SU-DHL-6 (cell line): Measurements from ENCODE around the gene AADACL4.
"Not testable (repeated sequence)": the region's sequence is repeated elsewhere in the genome, so short reads cannot be mapped to it uniquely, and the experiment has no call there.

Experiments
- H2AFZ ChIP-seq: fragments of 200-600 bp; sonication (generic); 2 replicates; pipeline ENCODE4 v1.6.1; 2014; ENCODE audit warnings: low read depth, mild to moderate bottlenecking, moderate library complexity, mixed read lengths, antibody characterized with exemption, low read length; ENCODE audit not compliant: severe bottlenecking
- H3F3A ChIP-seq: fragments of 200-600 bp; shearing (Covaris generic); 2 replicates; pipeline ENCODE4 v1.6.0; 2016; ENCODE audit warnings: antibody characterized with exemption, mild to moderate bottlenecking; ENCODE audit not compliant: insufficient read depth
- H3K27ac ChIP-seq: fragments of 200-600 bp; sonication (generic); 2 replicates; pipeline ENCODE4 v1.5.1; 2016; ENCODE audit warnings: low read depth, mild to moderate bottlenecking, low read length, moderate library complexity, mixed read lengths
- H3K27me3 ChIP-seq: fragments of 200-600 bp; sonication (generic), shearing (Covaris generic); 2 replicates; pipeline ENCODE4 v1.6.0; 2014; ENCODE audit warnings: mild to moderate bottlenecking, low read length
- H3K36me3 ChIP-seq: fragments of 200-600 bp; sonication (generic); 2 replicates; pipeline ENCODE4 v1.6.1; 2014; ENCODE audit warnings: mild to moderate bottlenecking, low read length, mixed read lengths
- H3K4me2 ChIP-seq: fragments of 300-600, 200-600 bp; shearing (Covaris generic), sonication (generic); 2 replicates; pipeline ENCODE4 v1.6.0; 2014; ENCODE audit warnings: low read length, low read depth, mild to moderate bottlenecking; ENCODE audit not compliant: poor library complexity, severe bottlenecking
- H3K4me3 ChIP-seq: fragments of 200-600 bp; sonication (generic); 2 replicates; pipeline ENCODE4 v1.5.1; 2014; ENCODE audit warnings: antibody characterized with exemption, low read length, mild to moderate bottlenecking, mixed read lengths; ENCODE audit not compliant: insufficient read depth, poor library complexity, severe bottlenecking
- H3K79me2 ChIP-seq: fragments of 200-600 bp; sonication (generic); 2 replicates; pipeline ENCODE4 v1.6.1; 2014; ENCODE audit warnings: mild to moderate bottlenecking, low read length, moderate library complexity; ENCODE audit not compliant: insufficient read depth
- H3K9ac ChIP-seq: fragments of 200-600 bp; sonication (generic); 2 replicates; pipeline ENCODE4 v1.7.0; 2014; ENCODE audit warnings: mild to moderate bottlenecking, low read length
- H3K9me2 ChIP-seq: fragments of 200-600 bp; sonication (generic); replicated peaks from 2 replicates; pipeline ENCODE4 v1.6.1; 2014; ENCODE audit warnings: low read length; ENCODE audit not compliant: insufficient read depth
- H3K9me3 ChIP-seq: fragments of 200-600 bp; sonication (generic); 2 replicates; pipeline ENCODE4 v1.6.1; 2014; ENCODE audit warnings: low read length, mixed read lengths; ENCODE audit not compliant: insufficient read depth
- H4K20me1 ChIP-seq: fragments of 200-600 bp; sonication (generic); 2 replicates; pipeline ENCODE4 v1.6.1; 2014; ENCODE audit warnings: low read depth, mild to moderate bottlenecking, antibody characterized with exemption, low read length, moderate library complexity, mixed read lengths
- CTCF ChIP-seq: fragments of 200-600 bp; sonication (generic); IDR thresholded peaks from one replicate; pipeline ENCODE4 v1.5.1; 2017; ENCODE audit warnings: antibody characterized with exemption, mild to moderate bottlenecking, low read length, moderate library complexity; ENCODE audit not compliant: insufficient read depth, poor library complexity, severe bottlenecking
- EZH2phosphoT487 ChIP-seq: fragments of 200-600 bp; sonication (generic), shearing (Covaris generic); conservative IDR thresholded peaks from 2 replicates; pipeline ENCODE4 v1.6.1; 2018; ENCODE audit warnings: mild to moderate bottlenecking, antibody characterized with exemption, low read length, moderate library complexity, mixed read lengths

The AADACL4 gene

GRCh38 chr1:12674358-12674757 is 30.5 kb downstream of the AADACL4 start:
- Histone ChIP-seq H3K9me2 (no peaks in the 10 kb centered on the region), H3K4me2 (no peak overlapping the region), H3K9me3 (no peaks in the 10 kb centered on the region), H3K27me3 (no peaks in the 10 kb centered on the region), H3K79me2 (no peaks in the 10 kb centered on the region), H4K20me1 (no peaks in the 10 kb centered on the region), H3K27ac (no peak overlapping the region), H3K9ac (no peak overlapping the region), H2AFZ (no peak overlapping the region), H3K36me3 (no peaks in the 10 kb centered on the region), H3F3A (no peaks in the 10 kb centered on the region), H3K4me3 (no peak overlapping the region)
- TF ChIP-seq EZH2phosphoT487, result no peak
- no peak for TF ChIP-seq CTCF

GRCh38 chr1:12676122-12676521 is 32.2 kb downstream of the AADACL4 start:
- not testable (repeated sequence) for H3K36me3 ChIP-seq, H2AFZ ChIP-seq, H3K27ac ChIP-seq, H3K27me3 ChIP-seq, H3K9me3 ChIP-seq, H3K4me2 ChIP-seq, H4K20me1 ChIP-seq, H3K4me3 ChIP-seq, H3F3A ChIP-seq, H3K79me2 ChIP-seq, H3K9ac ChIP-seq, H3K9me2 ChIP-seq

- H3K4me2 ChIP-seq, result no peak overlapping the region
- TF ChIP-seq EZH2phosphoT487, result no peak
- TF ChIP-seq CTCF, result no peak
- no peaks in the 10 kb centered on the region for H3K9me3 ChIP-seq
- no peak overlapping the region for H3K4me3 ChIP-seq
- H4K20me1 ChIP-seq, result no peaks in the 10 kb centered on the region
- no peak overlapping the region for H2AFZ ChIP-seq
- no peaks in the 10 kb centered on the region for H3F3A ChIP-seq
- no peak overlapping the region for H3K9ac ChIP-seq
- no peaks in the 10 kb centered on the region for H3K36me3 ChIP-seq
- H3K27me3 ChIP-seq, result no peaks in the 10 kb centered on the region
- no peaks in the 10 kb centered on the region for H3K79me2 ChIP-seq
- no peak overlapping the region for H3K27ac ChIP-seq
- H3K9me2 ChIP-seq, result no peaks in the 10 kb centered on the region
These were observed 33.7 kb downstream of the AADACL4 start for GRCh38 chr1:12677565-12677964.

- H3K4me3 ChIP-seq, result no peak overlapping the region
- no peak overlapping the region for H2AFZ ChIP-seq
- H3K79me2 ChIP-seq, result no peaks in the 10 kb centered on the region
- H3K9me3 ChIP-seq, result no peaks in the 10 kb centered on the region
- H4K20me1 ChIP-seq, result no peaks in the 10 kb centered on the region
- H3K9ac ChIP-seq, result no peak overlapping the region
- no peaks in the 10 kb centered on the region for H3K9me2 ChIP-seq
- H3K4me2 ChIP-seq, result no peak overlapping the region
- no peak overlapping the region for H3K27ac ChIP-seq
- H3K36me3 ChIP-seq, result no peaks in the 10 kb centered on the region
- no peaks in the 10 kb centered on the region for H3F3A ChIP-seq
- TF ChIP-seq EZH2phosphoT487, result no peak
- TF ChIP-seq CTCF, result no peak
- no peaks in the 10 kb centered on the region for H3K27me3 ChIP-seq
These were observed 34.5 kb downstream of the AADACL4 start for GRCh38 chr1:12678350-12678749.
